Activated CD8-positive, alpha-beta memory T cell treated with anti-CD3 and anti-CD28 coated beads for 24 hours (primary cell): ENCODE results near the gene OTULIN.

ENCODE experiments used
- DNase-seq: peaks from one replicate; pipeline ENCODE4 v3.0.0-alpha.2; 2020

OTULIN gene

DNA sequence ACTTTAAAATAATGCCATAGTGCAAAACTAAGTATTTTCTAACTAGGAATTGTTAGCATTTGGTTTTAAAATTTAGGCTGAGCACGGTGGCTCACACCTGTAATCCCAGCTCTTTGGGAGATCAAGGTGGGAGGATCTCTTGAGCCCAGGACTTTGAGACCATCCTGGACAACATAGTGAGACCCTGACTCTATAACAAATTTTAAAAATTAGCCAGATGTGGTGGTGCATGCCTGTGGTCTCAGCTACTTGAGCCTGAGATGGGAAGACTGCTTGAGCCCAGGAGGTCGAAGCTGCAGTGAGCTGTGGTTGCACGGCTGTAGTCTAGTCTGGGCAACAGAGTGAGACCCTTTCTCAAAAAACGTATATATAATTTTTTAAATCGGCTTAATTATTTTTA lies 4.9 kb downstream of the OTULIN start:
- DNase-seq = no peak

DNA sequence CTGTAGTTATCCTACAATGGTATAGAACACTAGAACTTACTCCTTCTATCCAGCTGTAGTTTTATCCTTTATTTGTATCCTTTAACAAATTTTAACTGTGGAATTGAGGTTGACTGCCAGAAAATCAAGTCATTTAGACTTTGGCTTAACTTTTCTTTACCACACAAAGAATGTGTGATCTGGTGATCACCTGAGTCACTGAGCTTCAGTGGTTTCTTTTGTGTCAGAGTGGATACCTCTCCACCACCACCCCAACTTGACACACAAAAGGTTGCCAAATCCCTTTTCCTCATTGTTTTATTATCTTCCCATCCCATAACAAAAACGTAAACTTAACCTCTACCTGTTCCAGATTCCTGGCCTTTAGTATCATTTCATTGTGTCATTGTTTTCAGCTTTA lies 5.5 kb downstream of the OTULIN start:
- no peak for DNase-seq

DNA sequence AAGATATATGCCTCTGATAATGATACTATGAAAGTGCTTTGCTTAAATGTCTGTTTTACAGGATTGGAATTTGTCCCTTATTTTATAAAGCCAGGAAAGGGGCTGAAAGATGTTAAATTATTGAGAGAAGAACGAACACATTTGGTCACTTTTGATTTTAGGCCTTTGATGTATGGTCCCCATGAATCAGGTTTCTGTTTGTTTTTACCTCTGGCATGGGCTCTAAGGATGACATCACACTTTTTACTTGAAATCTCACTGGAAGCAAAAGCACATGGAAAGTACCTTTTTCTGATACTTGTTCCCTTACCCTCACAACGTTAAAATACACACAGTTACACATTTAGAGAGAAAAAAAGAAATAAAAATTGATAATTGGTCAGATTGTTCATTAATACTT lies 6.9 kb downstream of the OTULIN start:
- DNase-seq = no peak

DNA sequence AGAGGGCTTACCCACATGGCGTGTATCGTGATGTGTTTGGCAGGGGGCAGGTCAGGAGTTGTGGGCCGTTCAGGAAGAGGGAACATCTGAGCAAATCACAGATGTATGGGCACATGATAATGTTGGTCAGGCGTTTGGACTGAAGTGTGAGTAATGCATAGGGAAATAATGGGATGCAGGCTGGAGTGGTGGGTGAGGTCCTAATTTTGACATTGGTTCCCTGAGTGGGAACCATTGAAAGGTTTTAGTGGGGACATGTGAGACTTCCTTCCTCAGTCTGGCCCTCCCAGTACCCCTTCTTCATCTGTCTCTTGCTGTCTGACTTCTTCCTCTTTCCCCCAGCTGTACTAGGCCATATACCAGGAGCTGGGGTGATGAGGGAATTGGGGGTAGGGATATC lies 7.6 kb downstream of the OTULIN start:
- DNase-seq = no peak

DNA sequence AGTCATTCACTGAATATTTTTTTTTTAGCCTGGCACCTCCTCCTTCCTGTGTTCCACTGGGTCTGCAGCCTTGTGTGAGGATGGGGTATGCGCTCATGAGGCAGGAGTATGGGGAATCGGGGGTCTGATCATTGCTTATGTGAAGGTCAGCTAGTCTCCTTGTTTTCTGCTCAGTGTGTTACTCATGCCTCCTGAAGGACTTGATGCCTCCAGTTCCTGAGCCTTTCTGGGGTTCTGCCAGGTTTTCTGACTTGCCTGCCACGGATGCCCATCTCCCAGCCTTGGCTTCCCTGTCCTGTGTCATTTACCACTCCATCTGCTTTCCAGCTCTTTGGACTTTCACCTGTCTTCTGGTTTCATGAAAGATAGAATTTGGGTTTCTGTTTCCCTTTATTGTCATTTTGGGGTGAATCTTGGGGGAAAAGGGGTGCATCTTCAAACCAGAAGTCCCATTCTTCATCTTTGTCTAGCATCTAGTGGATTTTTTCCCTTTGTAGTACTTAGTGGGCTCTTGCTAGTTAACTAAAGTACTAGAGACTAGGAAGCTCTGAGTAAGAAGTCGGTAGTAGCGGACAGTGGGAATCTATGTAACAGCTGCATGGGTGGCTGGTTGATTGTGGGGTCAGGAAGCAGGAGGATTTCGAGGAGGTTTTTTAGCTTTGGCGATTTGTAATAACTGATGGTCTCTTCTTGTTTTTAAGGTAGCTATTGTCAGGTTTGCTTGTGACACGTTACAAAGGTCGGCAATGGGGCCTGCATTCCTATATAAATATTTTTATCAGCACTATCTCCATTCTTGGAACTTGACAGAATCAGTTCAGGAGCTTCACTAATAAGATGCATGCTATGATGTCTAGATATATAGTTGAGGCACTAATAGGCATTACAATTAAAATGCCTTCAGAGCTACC lies 8.2 kb downstream of the OTULIN start:
- no peak for DNase-seq

DNA sequence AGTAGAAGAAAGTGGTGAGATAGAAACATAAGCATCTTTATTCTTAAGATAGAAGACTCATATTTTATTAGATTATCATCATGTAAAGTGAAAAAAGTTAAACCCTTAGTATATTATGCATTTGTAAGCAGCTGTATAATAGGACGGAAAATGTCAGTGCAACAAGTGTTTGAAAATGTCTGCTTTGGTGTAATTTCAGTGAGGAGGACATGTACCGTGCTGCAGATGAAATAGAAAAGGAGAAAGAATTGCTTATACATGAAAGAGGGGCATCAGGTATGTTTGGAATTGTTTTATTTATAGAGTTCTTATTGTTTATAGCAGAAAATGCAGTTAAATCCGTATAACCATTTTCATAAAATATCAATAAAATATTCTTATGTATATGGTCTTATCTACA lies 8.9 kb downstream of the OTULIN start:
- DNase-seq = no peak

DNA sequence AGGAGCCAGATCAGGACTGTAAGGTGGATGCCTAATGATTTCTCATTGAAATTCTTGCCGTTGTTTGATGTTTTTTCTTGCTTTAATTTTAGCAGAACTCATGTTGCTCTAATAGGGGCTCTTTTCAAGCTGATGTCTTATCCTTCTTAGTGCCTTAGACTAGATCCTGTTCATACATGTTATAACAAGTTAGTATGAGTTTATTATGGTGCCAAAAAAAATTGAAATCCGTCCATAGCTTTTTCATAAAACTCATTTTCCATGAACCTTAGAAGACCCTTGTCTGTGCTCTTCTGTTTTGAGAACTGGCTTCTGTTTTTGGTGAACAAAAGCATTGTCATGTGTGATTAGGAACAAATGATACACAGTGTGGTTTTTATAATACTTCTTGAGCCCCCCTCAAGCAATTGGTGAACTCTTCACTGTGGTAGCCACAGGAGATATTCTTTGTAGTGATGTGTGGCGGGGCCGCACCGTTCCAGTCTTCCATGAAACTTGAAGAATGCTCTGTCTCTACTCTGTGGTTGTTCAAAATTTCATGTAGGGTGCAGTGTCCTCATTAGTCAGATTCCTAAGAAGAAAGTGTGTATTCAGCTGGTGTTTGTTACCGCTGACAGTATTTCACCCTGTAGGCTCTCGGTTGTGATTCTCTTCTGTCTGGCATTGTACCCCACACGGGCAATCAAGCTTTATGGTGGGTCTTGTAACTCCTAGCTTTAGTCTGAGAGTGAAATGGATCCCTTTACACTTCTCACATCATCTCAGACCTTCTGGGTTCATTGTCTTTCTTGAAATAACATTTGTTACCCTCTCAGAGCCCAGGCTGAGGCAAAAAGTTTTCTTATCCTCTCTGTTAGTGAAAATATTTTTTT lies 10.7 kb downstream of the OTULIN start:
- DNase-seq = no peak

DNA sequence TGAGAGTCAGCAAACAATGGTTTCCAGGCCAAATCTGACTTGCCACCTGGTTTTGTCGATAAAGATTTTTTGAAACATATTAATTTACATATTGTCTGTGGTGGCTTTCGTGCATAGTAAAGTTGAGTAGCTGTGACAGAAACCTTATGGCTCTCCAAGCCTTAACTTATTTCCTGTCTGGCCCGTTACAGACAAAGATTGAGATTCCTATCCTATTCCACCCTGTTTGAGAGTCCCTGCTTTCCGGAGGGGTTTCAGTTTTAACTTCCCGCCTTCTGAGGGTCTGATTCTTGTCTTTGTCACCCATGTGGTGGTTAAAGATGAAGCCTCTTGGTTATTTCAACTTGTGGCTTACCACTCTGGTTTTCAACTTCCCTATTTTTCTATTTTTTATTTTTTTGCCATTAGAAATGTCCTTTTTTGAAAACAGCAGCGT lies 11.4 kb downstream of the OTULIN start:
- DNase-seq = no peak

DNA sequence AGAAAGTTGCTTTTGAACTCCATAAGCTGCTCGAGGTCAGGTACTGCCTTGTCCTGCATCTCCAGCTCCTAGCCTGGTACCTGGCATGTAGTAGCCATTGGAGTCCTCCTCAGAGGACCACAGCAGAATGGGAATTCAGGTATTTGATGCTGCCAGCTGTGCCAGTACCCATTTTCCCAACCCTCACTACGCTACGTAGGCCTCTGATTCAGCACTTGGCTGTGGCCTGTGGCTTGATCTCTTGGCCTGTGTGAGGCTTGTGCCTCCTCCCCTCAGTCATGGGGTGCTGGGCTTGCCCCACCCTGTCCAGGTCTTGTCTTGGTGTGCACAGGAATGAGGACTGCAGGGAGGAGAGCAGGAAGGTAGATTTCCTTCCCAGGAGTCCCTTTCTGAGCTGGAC lies 11.8 kb downstream of the OTULIN start:
- DNase-seq = no peak

DNA sequence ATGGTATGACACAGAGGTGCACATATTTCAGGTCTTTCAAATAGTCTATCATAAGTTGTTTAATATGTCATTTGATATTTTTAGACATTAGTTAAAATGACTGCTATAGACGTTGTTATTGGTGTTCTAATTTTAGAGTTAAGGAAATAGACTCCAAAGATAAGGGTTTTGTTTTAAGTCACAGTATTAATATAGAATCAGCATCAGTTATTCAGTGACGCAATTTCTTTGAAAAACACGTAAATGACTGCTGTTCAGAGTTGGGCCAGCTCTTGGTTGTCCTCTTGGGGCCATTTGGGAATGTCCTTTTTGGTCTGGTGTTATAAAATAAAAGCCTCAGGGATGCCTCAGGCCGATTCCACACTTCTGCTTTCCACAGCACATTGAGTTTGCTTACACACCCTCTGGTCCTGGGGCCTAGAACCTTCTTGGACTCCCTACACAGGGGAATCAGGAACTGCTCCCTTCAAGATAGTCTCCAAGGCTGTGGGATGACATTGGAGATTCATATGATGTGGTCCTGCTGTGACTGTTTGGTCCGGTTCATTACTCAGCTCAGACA lies 14.3 kb downstream of the OTULIN start:
- no peak for DNase-seq

DNA sequence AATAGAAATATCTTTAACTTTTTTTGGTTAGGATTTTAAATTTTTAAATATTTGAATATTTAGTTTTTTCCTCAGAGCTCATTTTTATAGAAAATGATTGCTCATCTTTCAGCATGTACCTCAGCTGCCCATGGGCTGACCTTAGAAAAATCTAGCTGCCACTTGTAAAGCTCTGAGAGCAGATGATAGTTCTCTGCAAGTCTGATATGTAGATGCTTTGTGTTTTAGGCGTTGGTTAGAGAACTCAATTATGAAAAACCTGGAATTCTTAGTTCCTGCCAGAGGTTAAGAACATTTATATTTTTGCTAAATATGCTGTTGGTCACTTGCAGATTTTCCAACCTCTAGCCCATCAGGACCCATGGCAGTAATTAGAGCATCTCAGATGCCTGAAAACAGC lies 15.1 kb downstream of the OTULIN start:
- DNase-seq = no peak

DNA sequence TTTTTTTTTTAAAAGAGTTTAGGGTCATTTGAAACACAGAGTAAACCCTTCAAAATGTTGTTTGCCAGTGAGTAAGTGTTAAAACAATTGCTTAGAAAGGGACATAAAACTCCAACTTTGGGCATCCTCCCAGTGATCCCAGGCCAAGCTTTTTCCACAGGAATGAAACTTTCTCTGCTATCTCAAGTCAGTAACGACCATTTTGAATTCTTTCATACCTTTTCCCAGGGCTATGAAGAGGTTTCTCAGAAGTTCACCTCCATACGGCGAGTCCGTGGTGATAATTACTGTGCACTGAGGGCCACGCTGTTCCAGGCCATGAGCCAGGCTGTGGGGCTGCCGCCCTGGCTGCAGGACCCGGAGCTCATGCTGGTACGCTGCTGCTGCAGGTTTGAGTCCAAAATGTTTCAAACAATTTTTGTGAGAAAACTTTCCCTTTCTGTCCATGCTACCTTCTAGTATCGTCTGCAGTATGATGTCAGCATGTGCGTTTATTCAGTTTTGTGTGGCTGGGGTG lies 16.8 kb downstream of the OTULIN start:
- DNase-seq = no peak

DNA sequence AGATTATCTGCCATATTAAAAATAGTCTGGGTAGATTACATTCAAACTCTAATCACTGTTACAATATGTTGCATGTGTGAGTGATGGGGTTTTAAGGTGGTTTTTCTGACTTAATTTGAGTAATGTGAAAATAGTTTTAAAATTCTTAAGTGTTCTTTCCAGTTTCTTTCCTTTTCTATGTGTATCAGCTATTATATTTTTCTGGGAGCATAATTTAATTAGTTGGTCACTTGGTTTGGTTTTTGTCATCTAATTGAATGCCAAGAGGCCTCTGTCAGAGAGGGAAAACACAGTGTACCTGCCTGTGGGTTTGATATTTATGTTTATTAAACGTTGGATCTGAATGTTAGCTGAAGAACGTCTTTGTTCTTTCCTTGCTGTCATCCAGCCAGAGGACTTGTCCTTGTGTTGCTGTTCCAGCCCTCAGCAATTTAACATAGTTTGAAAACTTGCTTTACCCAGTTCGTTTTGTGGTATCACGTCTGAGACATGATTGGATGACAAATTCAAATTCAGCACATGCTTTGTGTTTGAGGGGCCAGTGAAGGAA lies 19.5 kb downstream of the OTULIN start:
- no peak for DNase-seq

DNA sequence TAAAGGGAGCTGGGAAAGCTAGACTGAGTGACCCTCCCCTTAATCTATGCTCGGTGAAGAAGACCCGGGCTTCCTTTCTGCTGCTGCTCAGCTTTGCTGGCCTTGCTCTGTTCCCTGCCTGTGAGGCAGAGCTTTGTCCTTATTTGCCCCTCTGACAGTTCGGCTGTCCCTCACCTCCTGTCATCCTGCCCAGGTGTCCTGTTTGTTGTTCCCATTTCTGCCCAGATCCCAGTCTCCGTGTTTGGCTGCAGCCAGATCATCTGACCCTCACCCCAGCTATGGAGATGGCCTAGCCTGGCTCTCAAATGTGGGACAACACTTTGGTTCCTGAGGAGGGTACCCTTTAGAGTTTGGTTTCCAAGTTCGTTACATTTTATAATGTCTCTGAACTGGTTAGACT lies 20.2 kb downstream of the OTULIN start:
- DNase-seq = no peak

DNA sequence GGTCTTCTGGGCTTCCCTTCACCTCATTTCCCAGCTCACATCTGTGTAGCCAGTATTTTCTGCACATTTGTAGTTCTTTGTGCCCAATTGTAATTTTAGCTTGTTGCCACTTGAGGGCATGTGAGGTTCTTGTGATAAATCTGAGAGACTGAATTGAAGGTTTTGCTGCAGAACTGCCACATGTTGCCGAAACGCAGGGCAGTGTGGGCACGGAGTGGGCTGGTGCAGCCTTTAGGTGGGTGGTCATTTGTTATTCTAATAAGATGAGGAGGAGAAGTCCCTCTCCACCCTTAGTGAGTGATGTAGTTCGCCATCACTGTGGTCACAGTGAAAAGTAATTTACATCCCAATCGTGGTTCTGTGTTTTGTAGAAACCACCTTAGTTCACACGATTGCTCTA lies 21.2 kb downstream of the OTULIN start:
- peak; percentile 73 for DNase-seq

DNA sequence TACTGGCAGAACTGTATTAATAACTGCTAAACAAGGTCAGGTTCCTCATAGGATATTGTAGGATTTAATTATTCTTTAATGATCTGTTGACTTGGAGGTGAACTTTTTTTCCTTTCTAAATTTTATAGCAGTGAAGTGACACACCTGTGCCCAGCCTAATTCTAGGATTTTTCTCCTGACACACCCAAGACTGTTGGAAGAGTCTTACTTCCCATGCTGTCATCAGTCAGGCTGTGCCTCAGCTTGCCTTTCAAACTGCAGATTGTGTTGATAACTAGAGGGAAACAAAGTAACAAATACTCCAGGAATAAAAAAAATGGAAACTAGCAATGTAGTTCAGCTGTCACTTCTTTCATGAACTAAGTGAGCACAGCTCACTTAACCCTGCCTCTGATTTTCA lies 22.0 kb downstream of the OTULIN start:
- no peak for DNase-seq

DNA sequence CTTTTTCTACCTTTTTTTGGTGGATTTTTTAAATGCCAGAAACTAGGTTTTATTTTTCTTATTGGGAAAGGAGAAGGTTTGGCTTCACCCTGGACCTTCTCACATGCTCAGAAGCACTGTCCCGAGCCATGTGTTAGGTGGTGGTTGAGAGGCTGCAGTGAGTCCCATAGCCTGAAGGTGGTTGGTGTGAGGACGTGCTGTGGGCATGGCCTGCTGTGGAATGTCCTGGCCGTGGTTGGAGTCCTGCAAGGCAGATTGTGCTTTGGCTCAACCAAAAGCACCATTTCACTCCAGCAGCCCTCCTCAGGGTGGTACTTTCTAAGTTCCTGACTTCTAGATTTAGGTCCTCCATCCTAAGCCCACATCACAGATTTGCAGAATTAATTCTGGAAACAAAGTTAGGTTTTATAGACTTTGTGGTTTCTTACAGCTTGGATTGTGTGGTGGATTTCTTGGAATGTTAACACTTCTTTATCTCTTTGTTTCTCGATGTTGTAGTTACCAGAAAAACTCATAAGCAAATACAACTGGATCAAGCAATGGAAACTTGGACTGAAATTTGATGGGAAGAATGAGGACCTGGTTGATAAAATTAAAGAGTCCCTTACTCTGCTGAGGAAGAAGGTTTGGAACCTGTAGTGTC lies 22.6 kb downstream of the OTULIN start:
- DNase-seq = no peak

DNA sequence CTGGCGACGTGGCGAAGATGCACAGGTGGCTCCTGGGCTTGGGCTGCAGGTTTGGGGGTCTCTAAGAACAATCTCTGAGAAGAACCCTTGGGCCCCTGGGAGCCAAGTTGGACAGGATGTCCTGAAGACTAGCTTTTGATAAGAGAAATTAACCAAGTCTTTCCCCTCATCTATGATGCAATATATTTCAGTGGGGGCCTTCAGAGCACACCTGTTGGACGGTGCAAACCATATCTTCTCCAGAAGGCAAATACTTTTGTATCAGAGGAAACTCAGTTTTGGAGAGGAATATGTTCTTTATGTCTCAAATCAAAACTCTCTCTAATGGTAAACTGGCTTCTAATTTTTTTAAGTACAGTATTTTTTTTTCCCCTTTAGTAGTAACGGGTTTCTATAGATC lies 28.6 kb downstream of the OTULIN start:
- no peak for DNase-seq

DNA sequence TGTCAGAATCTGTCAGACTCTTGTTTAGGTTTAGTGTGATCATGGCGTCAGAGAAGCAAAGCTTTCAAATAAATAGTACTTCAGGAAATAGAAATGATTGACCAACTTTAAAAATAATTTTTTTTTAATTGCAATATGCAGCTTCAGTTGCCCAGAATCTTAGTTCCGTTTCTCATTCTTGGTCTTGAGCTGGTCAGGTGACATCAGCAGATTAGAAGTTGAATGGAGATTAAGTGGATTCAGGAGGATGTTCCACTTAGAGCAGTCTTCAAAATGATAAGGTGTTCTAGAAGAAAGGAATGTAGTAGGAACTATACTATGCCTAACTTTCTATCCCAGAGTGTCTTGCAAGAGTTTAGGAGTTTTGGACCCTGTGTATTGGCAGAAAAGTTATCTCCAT lies 30.6 kb downstream of the OTULIN start:
- DNase-seq = no peak

DNA sequence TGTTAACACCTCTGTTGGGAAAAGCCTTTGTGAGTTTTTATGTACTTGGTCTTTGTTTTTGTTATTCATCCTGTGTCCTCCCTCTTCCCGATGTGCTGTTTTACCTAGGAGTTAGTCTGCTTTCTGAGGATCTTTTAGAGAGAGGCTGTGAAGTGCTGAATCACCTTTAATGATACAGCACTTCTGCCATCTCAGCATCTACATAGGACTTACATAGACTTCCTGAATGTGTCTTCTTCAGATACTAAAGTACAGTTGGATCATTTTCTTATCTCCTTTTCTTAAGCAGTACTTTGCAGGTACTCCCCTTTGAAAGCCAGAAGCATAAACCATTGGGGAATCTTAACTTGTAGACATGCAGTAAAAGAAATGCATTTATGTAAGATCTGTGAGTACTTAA lies 31.5 kb downstream of the OTULIN start:
- DNase-seq = no peak

DNA sequence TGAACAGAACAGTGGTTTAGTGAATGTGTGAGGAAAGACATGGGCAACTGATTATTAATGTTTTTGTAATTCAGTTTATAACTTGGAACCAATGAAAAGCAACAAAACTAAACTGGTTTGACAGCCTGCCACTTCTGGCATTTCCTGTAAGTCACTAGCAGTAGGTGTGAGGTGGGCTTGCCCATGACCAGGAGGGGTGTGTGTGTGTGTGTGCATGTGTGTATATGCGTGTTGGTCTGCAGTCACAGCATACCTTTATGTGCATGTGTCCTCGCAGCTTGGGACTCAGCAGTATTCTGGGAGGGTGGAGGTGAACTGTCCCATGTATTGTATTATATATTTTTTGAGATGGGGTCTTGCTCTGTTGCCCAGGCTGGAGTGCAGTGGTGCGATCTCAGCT lies 32.3 kb downstream of the OTULIN start:
- no peak for DNase-seq

DNA sequence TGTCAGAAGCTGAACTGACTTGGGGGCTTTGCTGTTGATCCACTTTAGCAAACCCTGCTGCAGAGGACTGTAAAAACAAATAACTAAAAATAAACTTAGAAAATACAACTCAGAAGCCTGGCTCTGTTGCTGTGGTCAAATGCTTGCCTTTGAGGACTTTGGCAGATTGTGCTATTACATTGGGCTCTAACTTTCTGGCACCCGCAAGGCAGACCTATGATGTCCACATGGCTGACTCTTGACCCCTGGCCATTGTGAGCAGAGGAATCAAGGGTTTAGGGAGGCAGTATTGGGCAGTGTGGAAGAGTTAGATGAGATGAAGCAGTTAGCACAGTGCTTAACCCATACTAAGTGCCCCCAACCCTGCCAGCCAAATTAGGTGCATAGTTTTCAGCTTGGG lies 34.0 kb downstream of the OTULIN start:
- peak; percentile 42 for DNase-seq

DNA sequence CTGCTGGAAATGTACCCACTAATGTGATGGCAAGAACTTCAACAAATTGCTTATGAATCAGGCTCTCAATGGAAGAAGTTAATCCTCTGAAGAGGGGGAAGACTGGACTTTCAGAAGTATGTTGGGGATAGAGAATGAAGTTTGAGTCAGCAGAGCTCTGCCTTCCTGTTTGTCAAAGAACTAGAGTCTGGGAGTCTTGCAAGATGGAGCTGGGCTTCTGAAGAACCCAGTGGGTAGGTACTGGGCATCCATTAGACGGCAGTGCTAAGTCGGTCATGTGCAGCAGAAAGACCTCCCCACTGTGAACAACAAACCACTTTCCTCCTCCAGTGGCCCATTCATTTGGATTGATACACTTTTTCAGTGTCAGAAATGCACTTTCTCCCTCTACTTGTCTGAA lies 34.6 kb downstream of the OTULIN start:
- DNase-seq = peak; percentile 33
